Activated CD8-positive, alpha-beta T cell treated with anti-CD3 and anti-CD28 coated beads for 36 hours (primary cell): Measurements from ENCODE around the gene FOXF2. TPM values are rescaled to one million over a fixed set of nuclear protein-coding genes. Genes with fewer than 3 reads are reported as not detected.
"Not testable (repeated sequence)": the region's sequence is repeated elsewhere in the genome, so short reads cannot be mapped to it uniquely, and the experiment has no call there.

ENCODE experiments used
- ATAC-seq: fragments of 200-7000 bp; cut with Tn5 transposase; one replicate; pipeline ENCODE4 v1.10.0; 2021; ENCODE audit warnings: mild to moderate bottlenecking, moderate library complexity
- CTCF ChIA-PET: fragments of 350-600 bp; sonication (Branson Sonifier 250); formaldehyde crosslinking; loops from one replicate; lab custom pipeline; 2021; ENCODE audit warnings: antibody characterized with exemption; lab: Charles Lee
- POLR2A ChIA-PET: fragments of 350-600 bp; sonication (Branson Sonifier 250); formaldehyde crosslinking; loops from one replicate; lab custom pipeline; 2021; ENCODE audit warnings: antibody characterized with exemption; lab: Charles Lee
- DNase-seq: peaks from one replicate; pipeline ENCODE4 v3.0.0-alpha.2; 2020
- H3K27ac Mint-ChIP-seq: one replicate; pipeline ENCODE4 v1.8.0; 2021; ENCODE audit warnings: mild to moderate bottlenecking, mixed read lengths
- H3K27me3 Mint-ChIP-seq: one replicate; pipeline ENCODE4 v1.8.0; 2021; ENCODE audit warnings: mixed read lengths
- H3K36me3 Mint-ChIP-seq: one replicate; pipeline ENCODE4 v1.8.0; 2021; ENCODE audit warnings: low read depth, mixed read lengths
- H3K4me1 Mint-ChIP-seq: one replicate; pipeline ENCODE4 v1.8.0; 2021; ENCODE audit warnings: low read depth, mixed read lengths
- H3K4me3 Mint-ChIP-seq: one replicate; pipeline ENCODE4 v1.8.0; 2021; ENCODE audit warnings: mild to moderate bottlenecking, moderate library complexity, mixed read lengths
- H3K9me3 Mint-ChIP-seq: one replicate; pipeline ENCODE4 v1.8.0; 2021; ENCODE audit warnings: mixed read lengths
- CTCF ChIP-seq: fragments of 200-600 bp; IDR thresholded peaks from one replicate; pipeline ENCODE4 v1.8.0; 2022; ENCODE audit warnings: antibody characterized with exemption, mild to moderate bottlenecking
- intact Hi-C: fragments of 100-400 bp; cut with micrococcal nuclease; formaldehyde crosslinking; loops from one replicate; pipeline ENCODE4 v1.10.0; 2022
- total RNA-seq, 2 experiments: library from RNA; stranded (reverse); gene quantifications; one replicate each; pipeline ENCODE4 v1.2.3, GENCODE V29; 2021

FOXF2 gene
- total RNA-seq, 2 experiments from 2014 or later = not detected

- Mint-ChIP-seq H3K27me3 (peaks cover 54% of the 10 kb centered on the region), H3K27ac (no peak overlapping the region), H3K4me3 (no peak overlapping the region), H3K36me3 (peaks cover 3% of the 10 kb centered on the region), H3K9me3 (peaks cover 19% of the 10 kb centered on the region), H3K4me1 (no peaks in the 10 kb centered on the region)
- ATAC-seq (no peak), DNase-seq (no peak)
- TF ChIP-seq CTCF = no peak
- intact Hi-C loops = no loop called here
- ChIA-PET POLR2A (no interaction called here), CTCF (no interaction called here)
Measured at GRCh38 chr6:1349655-1350054, 39.7 kb upstream of the FOXF2 start.

DNA sequence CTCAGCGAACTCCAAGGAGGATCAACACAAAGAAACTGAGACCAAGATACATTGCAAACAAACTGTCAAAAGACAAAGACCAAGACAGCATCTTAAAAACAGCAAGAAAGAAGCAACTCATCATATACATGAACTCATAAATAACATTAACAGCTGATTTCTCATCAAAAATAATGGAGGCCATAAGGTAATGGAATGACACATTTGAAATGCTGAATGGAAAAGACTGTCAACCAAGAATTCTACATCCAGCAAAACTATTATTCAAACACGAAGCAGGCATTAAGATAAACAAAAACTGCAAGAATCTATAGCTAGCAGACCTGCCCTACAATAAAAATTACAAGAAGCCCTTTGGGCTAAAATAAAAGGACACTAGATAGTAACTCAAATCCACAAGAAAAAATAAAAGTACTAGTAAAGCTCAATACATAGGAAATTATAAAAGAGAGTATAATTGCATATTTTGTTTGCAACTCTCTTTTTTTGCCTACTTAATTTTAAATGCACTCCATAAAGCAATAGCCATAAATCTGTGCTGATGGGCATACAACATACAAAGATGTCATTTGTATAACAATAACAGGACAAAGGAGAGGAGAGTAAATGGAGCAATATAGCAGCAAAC lies 37.9 kb upstream of the FOXF2 start:
- Mint-ChIP-seq H3K4me1 (no peaks in the 10 kb centered on the region), H3K9me3 (peaks cover 19% of the 10 kb centered on the region), H3K27ac (no peak overlapping the region), H3K36me3 (peaks cover 3% of the 10 kb centered on the region), H3K4me3 (no peak overlapping the region), H3K27me3 (peaks cover 52% of the 10 kb centered on the region)
- DNase-seq (no peak), ATAC-seq (no peak)
- no peak for TF ChIP-seq CTCF
- POLR2A ChIA-PET = no interaction called here
- intact Hi-C loops = no loop called here
- CTCF ChIA-PET = interaction anchor here (0.8 to 1.2 kb wide), 2 partner anchors 29 to 45 kb away, joined by 3 read pairs; no protein-coding TSS in a partner anchor

DNA sequence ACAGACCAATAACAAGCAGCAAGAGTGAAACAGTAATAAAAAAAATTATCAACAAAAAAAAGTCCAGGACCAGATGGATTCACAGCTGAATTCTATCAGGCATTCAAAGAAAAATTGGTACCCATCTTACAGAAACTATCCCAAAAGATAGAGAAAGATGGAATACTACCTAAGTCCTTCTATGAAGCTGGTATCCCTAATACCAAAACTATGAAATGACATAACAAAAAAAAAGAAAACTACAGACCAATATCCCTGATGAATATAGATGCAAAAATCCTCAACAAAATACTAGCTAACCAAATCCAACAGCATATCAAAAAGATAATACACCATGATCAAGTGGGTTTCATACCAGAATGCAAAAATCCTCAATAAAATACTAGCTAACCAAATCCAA lies 34.3 kb upstream of the FOXF2 start:
- CTCF ChIA-PET, intact Hi-C loops: not testable (repeated sequence)
- peaks cover 41% of the 10 kb centered on the region for H3K27me3 Mint-ChIP-seq

GRCh38 chr6:1361717-1362116 lies 27.7 kb upstream of the FOXF2 start:
- peaks cover 30% of the 10 kb centered on the region for H3K27me3 Mint-ChIP-seq
- H3K27ac Mint-ChIP-seq, ATAC-seq, H3K9me3 Mint-ChIP-seq, intact Hi-C loops, DNase-seq, H3K4me3 Mint-ChIP-seq, H3K4me1 Mint-ChIP-seq, CTCF ChIA-PET, H3K36me3 Mint-ChIP-seq, POLR2A ChIA-PET: not testable (repeated sequence)

More for the DNA sequence above, 34.3 kb upstream of the FOXF2 start:
- DNase-seq, H3K27ac Mint-ChIP-seq, H3K4me3 Mint-ChIP-seq, ATAC-seq, H3K4me1 Mint-ChIP-seq, POLR2A ChIA-PET, H3K36me3 Mint-ChIP-seq: not testable (repeated sequence)
- peaks cover 19% of the 10 kb centered on the region for H3K9me3 Mint-ChIP-seq

DNA sequence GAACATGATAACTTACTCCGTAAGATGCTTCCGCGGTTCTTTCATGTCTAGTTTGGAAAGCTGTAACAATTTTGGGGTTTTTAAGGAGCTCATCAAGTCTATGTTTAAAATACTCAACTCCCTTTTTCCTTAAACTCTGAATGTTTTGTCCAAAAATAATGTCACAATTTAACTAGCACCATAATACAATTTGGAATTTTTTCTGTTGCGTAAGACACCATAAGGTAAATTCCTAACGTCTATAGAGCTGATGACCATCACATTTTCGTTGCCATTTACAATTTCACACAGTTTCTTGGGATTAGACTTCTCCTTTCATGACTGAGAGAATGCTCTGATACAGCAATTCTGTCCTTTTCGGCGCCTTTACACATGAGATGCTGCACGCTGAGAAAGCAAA lies 26.7 kb upstream of the FOXF2 start:
- H3K27me3 Mint-ChIP-seq = peaks cover 30% of the 10 kb centered on the region
- no peaks in the 10 kb centered on the region for H3K36me3 Mint-ChIP-seq
- no peak for TF ChIP-seq CTCF
- no peak overlapping the region for H3K4me3 Mint-ChIP-seq
- DNase-seq = no peak
- POLR2A ChIA-PET = no interaction called here
- CTCF ChIA-PET = no interaction called here
- ATAC-seq = no peak
- no peaks in the 10 kb centered on the region for H3K9me3 Mint-ChIP-seq
- no peak overlapping the region for H3K27ac Mint-ChIP-seq
- H3K4me1 Mint-ChIP-seq = no peaks in the 10 kb centered on the region
- intact Hi-C loops = no loop called here

- ChIA-PET POLR2A (no interaction called here), CTCF (interaction anchor here (0.8 kb wide), 1 partner anchor 33 kb away, joined by 3 read pairs; no protein-coding TSS in a partner anchor)
- H3K27ac Mint-ChIP-seq = no peak overlapping the region
- DNase-seq = no peak
- intact Hi-C loops = no loop called here
- no peak for TF ChIP-seq CTCF
- H3K4me3 Mint-ChIP-seq = no peak overlapping the region
- H3K27me3 Mint-ChIP-seq = peaks cover 33% of the 10 kb centered on the region
- no peaks in the 10 kb centered on the region for H3K4me1 Mint-ChIP-seq
- H3K9me3 Mint-ChIP-seq = no peaks in the 10 kb centered on the region
- H3K36me3 Mint-ChIP-seq = no peaks in the 10 kb centered on the region
- ATAC-seq = no peak
Measured at GRCh38 chr6:1363298-1363697, 26.1 kb upstream of the FOXF2 start.
